ENCODE results near the gene AUTS2. TPM values are rescaled to one million over a fixed set of nuclear protein-coding genes. Genes with fewer than 3 reads are reported as not detected.

The AUTS2 gene
- total and polyA plus RNA-seq, 10 of the 15 experiments (the other 5 are each of a cell fraction or from before 2014, with no cell fraction given): 6.4 to 55.6 (median 21.6) TPM

DNA sequence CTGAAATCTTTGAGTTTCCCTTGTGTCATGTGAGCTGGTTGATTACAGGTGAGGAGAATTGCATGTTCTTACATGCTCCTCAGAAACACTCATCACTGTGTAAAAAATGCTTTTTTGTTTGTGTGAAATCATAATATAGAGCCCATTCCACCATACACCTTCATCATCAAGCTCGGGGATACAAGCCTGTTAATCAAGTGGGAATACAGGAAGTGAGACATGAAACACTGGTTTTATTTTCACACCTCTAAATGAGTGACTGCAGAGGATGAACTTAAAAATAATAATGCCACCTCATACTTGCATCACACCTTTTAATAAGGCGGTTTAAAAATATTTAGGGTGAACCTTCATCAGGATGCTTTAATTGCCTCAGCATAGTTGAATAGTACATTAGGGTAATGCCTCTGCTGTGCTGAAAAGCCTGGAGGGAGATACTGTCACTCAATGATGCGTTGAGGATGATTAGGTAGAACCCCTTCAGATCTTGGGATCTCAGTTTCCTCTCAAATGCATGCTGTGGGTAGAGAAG, 164.6 kb downstream of the AUTS2 start (continued):
- TF ChIP-seq RAD51 (IDR thresholded peaks at IDR 0.05) (peak; percentile 67; the same call in 1 of the 2 replicates), ZNF217 (IDR thresholded peaks at IDR 0.05) (peak; percentile 97), YY1 (IDR thresholded peaks at IDR 0.05; ENCODE audit: low read depth, low read length) (no peak), TBL1XR1 (IDR thresholded peaks at IDR 0.05; ENCODE audit: low read depth, low read length) (peak; percentile 55; the same call in 1 of the 2 replicates), CBX5 (IDR thresholded peaks at IDR 0.05; ENCODE audit: low read depth) (no peak), SPI1 (IDR thresholded peaks at IDR 0.05; ENCODE audit: borderline replicate concordance, insufficient read depth, low read depth, low read length) (peak; percentile 95), CHD2 (IDR thresholded peaks at IDR 0.05; ENCODE audit: borderline replicate concordance, low read depth, low read length) (peak; percentile 81; the same call in 1 of the 2 replicates), MEF2B (IDR thresholded peaks at IDR 0.05; ENCODE audit: partially characterized antibody, poor library complexity, severe bottlenecking) (peak; percentile 97), NFIC (IDR thresholded peaks at IDR 0.05; ENCODE audit: low read depth, low read length) (peak; percentile 79), BCL11A (IDR thresholded peaks at IDR 0.05; ENCODE audit: low read depth, low read length) (peak; percentile 97)
- TF ChIP-seq, protein P1, sequence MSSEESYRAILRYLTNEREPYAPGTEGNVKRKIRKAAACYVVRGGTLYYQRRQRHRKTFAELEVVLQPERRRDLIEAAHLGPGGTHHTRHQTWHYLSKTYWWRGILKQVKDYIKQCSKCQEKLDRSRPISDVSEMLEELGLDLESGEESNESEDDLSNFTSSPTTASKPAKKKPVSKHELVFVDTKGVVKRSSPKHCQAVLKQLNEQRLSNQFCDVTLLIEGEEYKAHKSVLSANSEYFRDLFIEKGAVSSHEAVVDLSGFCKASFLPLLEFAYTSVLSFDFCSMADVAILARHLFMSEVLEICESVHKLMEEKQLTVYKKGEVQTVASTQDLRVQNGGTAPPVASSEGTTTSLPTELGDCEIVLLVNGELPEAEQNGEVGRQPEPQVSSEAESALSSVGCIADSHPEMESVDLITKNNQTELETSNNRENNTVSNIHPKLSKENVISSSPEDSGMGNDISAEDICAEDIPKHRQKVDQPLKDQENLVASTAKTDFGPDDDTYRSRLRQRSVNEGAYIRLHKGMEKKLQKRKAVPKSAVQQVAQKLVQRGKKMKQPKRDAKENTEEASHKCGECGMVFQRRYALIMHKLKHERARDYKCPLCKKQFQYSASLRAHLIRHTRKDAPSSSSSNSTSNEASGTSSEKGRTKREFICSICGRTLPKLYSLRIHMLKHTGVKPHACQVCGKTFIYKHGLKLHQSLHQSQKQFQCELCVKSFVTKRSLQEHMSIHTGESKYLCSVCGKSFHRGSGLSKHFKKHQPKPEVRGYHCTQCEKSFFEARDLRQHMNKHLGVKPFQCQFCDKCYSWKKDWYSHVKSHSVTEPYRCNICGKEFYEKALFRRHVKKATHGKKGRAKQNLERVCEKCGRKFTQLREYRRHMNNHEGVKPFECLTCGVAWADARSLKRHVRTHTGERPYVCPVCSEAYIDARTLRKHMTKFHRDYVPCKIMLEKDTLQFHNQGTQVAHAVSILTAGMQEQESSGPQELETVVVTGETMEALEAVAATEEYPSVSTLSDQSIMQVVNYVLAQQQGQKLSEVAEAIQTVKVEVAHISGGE (CRISPR knock-in tag; IDR thresholded peaks at IDR 0.05): no peak
- TF ChIP-seq, protein P2, sequence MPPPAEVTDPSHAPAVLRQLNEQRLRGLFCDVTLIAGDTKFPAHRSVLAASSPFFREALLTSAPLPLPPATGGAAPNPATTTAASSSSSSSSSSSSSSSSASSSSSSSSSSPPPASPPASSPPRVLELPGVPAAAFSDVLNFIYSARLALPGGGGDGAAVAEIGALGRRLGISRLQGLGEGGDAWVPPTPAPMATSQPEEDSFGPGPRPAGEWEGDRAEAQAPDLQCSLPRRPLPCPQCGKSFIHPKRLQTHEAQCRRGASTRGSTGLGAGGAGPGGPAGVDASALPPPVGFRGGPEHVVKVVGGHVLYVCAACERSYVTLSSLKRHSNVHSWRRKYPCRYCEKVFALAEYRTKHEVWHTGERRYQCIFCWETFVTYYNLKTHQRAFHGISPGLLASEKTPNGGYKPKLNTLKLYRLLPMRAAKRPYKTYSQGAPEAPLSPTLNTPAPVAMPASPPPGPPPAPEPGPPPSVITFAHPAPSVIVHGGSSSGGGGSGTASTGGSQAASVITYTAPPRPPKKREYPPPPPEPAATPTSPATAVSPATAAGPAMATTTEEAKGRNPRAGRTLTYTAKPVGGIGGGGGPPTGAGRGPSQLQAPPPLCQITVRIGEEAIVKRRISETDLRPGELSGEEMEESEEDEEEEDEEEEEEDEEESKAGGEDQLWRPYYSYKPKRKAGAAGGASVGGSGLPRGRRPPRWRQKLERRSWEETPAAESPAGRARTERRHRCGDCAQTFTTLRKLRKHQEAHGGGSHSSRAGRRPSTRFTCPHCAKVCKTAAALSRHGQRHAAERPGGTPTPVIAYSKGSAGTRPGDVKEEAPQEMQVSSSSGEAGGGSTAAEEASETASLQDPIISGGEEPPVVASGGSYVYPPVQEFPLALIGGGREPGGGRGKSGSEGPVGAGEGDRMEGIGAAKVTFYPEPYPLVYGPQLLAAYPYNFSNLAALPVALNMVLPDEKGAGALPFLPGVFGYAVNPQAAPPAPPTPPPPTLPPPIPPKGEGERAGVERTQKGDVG (CRISPR knock-in tag; IDR thresholded peaks at IDR 0.05): no peak
- TF ChIP-seq, protein P3, sequence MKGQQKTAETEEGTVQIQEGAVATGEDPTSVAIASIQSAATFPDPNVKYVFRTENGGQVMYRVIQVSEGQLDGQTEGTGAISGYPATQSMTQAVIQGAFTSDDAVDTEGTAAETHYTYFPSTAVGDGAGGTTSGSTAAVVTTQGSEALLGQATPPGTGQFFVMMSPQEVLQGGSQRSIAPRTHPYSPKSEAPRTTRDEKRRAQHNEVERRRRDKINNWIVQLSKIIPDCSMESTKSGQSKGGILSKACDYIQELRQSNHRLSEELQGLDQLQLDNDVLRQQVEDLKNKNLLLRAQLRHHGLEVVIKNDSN (IDR thresholded peaks at IDR 0.05; ENCODE audit: borderline replicate concordance, extremely low read length, insufficient read depth, low read depth, low read length): no peak
- TF ChIP-seq, protein P4, sequence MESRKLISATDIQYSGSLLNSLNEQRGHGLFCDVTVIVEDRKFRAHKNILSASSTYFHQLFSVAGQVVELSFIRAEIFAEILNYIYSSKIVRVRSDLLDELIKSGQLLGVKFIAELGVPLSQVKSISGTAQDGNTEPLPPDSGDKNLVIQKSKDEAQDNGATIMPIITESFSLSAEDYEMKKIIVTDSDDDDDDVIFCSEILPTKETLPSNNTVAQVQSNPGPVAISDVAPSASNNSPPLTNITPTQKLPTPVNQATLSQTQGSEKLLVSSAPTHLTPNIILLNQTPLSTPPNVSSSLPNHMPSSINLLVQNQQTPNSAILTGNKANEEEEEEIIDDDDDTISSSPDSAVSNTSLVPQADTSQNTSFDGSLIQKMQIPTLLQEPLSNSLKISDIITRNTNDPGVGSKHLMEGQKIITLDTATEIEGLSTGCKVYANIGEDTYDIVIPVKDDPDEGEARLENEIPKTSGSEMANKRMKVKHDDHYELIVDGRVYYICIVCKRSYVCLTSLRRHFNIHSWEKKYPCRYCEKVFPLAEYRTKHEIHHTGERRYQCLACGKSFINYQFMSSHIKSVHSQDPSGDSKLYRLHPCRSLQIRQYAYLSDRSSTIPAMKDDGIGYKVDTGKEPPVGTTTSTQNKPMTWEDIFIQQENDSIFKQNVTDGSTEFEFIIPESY (IDR thresholded peaks at IDR 0.05): 0 out of 2 replicates have a peak, but pooled peaks have one; percentile 49
- TF ChIP-seq, protein P5, sequence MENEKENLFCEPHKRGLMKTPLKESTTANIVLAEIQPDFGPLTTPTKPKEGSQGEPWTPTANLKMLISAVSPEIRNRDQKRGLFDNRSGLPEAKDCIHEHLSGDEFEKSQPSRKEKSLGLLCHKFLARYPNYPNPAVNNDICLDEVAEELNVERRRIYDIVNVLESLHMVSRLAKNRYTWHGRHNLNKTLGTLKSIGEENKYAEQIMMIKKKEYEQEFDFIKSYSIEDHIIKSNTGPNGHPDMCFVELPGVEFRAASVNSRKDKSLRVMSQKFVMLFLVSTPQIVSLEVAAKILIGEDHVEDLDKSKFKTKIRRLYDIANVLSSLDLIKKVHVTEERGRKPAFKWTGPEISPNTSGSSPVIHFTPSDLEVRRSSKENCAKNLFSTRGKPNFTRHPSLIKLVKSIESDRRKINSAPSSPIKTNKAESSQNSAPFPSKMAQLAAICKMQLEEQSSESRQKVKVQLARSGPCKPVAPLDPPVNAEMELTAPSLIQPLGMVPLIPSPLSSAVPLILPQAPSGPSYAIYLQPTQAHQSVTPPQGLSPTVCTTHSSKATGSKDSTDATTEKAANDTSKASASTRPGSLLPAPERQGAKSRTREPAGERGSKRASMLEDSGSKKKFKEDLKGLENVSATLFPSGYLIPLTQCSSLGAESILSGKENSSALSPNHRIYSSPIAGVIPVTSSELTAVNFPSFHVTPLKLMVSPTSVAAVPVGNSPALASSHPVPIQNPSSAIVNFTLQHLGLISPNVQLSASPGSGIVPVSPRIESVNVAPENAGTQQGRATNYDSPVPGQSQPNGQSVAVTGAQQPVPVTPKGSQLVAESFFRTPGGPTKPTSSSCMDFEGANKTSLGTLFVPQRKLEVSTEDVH (IDR thresholded peaks at IDR 0.05; ENCODE audit: low read depth, partially characterized antibody): peak; percentile 76

Measured in GM12878 (cell line).